Neural progenitor cell (in vitro differentiated cells): Measurements from ENCODE around the gene EED. TPM values are rescaled to one million over a fixed set of nuclear protein-coding genes. Genes with fewer than 3 reads are reported as not detected.
A peak's percentile ranks its signal among the peaks of the same experiment; 100 is the strongest.

Experiments
- DNase-seq: peaks from one replicate; pipeline ENCODE4 v3.0.0-alpha.2; 2016; ENCODE audit warnings: low spot score
- H2AFZ ChIP-seq: fragments of 200-600 bp; sonication (generic); replicated peaks from 2 replicates; pipeline ENCODE4 v1.6.1; 2016; ENCODE audit warnings: antibody characterized with exemption
- H3F3A ChIP-seq: fragments of 200-600 bp; sonication (generic); 2 replicates; pipeline ENCODE4 v1.6.1; 2016; ENCODE audit warnings: antibody characterized with exemption, low read depth
- H3K27ac ChIP-seq: fragments of 200-600 bp; sonication (generic); 2 replicates; pipeline ENCODE4 v1.5.1; 2016; ENCODE audit warnings: mild to moderate bottlenecking
- H3K27me3 ChIP-seq: fragments of 200-600 bp; sonication (generic); 2 replicates; pipeline ENCODE4 v1.6.1; 2016; ENCODE audit warnings: mild to moderate bottlenecking, moderate library complexity
- H3K36me3 ChIP-seq: fragments of 200-600 bp; sonication (generic); 2 replicates; pipeline ENCODE4 v1.5.1; 2016
- H3K4me1 ChIP-seq: fragments of 200-600 bp; sonication (generic); 2 replicates; pipeline ENCODE4 v1.6.1; 2016; ENCODE audit warnings: mixed run types
- H3K4me2 ChIP-seq: fragments of 200-600 bp; sonication (generic); 2 replicates; pipeline ENCODE4 v1.6.1; 2016
- H3K4me3 ChIP-seq: fragments of 200-600 bp; sonication (generic); 2 replicates; pipeline ENCODE4 v1.5.1; 2016
- H3K79me2 ChIP-seq: fragments of 200-600 bp; sonication (generic); 2 replicates; pipeline ENCODE4 v1.6.1; 2016; ENCODE audit warnings: low read depth
- H3K9ac ChIP-seq: fragments of 200-600 bp; sonication (generic); 2 replicates; pipeline ENCODE4 v1.6.1; 2016
- H3K9me3 ChIP-seq: fragments of 200-600 bp; sonication (generic); 2 replicates; pipeline ENCODE4 v1.5.1; 2016; ENCODE audit warnings: low read depth
- H4K20me1 ChIP-seq: fragments of 200-600 bp; sonication (generic); 2 replicates; pipeline ENCODE4 v1.6.1; 2016; ENCODE audit warnings: low read depth
- H3K27ac Mint-ChIP-seq: 3 replicates; pipeline ENCODE4 v1.8.0; 2021; ENCODE audit warnings: mixed read lengths
- H3K27me3 Mint-ChIP-seq: 2 replicates; pipeline ENCODE4 v1.8.0; 2022; ENCODE audit warnings: low read depth, mild to moderate bottlenecking, inconsistent platforms, moderate library complexity, mixed read lengths; ENCODE audit not compliant: insufficient read depth
- H3K36me3 Mint-ChIP-seq: 3 replicates; pipeline ENCODE4 v1.8.0; 2021; ENCODE audit warnings: mixed read lengths
- H3K4me1 Mint-ChIP-seq: 3 replicates; pipeline ENCODE4 v1.8.0; 2021; ENCODE audit warnings: mixed read lengths
- H3K4me3 Mint-ChIP-seq: 3 replicates; pipeline ENCODE4 v1.8.0; 2021; ENCODE audit warnings: mild to moderate bottlenecking, moderate library complexity, mixed read lengths
- H3K9me3 Mint-ChIP-seq: 3 replicates; pipeline ENCODE4 v1.8.0; 2020; ENCODE audit warnings: mixed read lengths
- EZH2 ChIP-seq: fragments of 200-600 bp; sonication (generic); IDR thresholded peaks from 2 replicates; pipeline ENCODE4 v1.6.1; 2017; ENCODE audit warnings: antibody characterized with exemption, mild to moderate bottlenecking, moderate library complexity
- EZH2phosphoT487 ChIP-seq: fragments of 200-600 bp; sonication (generic); IDR thresholded peaks from 2 replicates; pipeline ENCODE4 v1.6.1; 2017; ENCODE audit warnings: antibody characterized with exemption
- total RNA-seq: library from RNA; depleted of rRNA; stranded (reverse); fragments of >200 nt; gene quantifications from 2 replicates; pipeline ENCODE4 v1.2.3, GENCODE V29; 2015; ENCODE audit warnings: low replicate concordance
- TF ChIP-seq, protein P1 (sequence below): fragments of 200-600 bp; sonication (generic); IDR thresholded peaks from 2 replicates; pipeline ENCODE4 v1.5.1; 2017; ENCODE audit warnings: antibody characterized with exemption, mild to moderate bottlenecking

The EED gene
- total RNA-seq, 1 donor from 2014 or later = 64.9 TPM

DNA sequence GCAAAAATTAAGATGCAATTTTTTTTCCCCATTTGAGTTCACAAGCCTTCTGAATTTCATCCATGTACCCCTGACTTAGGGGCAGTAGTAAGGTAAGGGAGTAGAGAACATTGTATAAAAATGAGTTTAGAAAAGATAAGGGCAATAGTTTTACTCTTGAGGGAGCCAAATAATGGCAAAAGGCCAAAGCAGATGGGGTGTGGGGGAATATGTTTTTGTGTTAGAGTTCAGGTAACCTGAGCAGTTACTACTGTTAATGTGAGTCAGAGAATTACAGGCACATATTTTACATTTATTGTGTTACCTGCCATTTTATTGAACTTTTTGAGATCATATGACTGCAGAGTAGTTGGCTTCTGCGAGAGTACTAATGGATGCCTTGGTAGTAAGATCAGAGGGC lies 3.1 kb downstream of the EED start:
- no peak for DNase-seq
- Mint-ChIP-seq H3K4me3 (no peak overlapping the region), H3K27me3 (no peaks in the 10 kb centered on the region), H3K36me3 (peaks cover 6% of the 10 kb centered on the region), H3K27ac (no peak overlapping the region), H3K9me3 (no peaks in the 10 kb centered on the region), H3K4me1 (peaks cover 32% of the 10 kb centered on the region)
- Histone ChIP-seq H3K9me3 (no peaks in the 10 kb centered on the region), H3K79me2 (peaks cover 75% of the 10 kb centered on the region), H3F3A (peaks cover 16% of the 10 kb centered on the region), H4K20me1 (peaks cover 49% of the 10 kb centered on the region), H3K4me2 (peak overlapping the region; percentile 93), H3K36me3 (peaks cover 3% of the 10 kb centered on the region), H3K27me3 (no peaks in the 10 kb centered on the region), H3K9ac (no peak overlapping the region), H3K27ac (no peak overlapping the region), H2AFZ (no peak overlapping the region), H3K4me3 (no peak overlapping the region), H3K4me1 (peaks cover 31% of the 10 kb centered on the region)
- TF ChIP-seq EZH2phosphoT487 (no peak), EZH2 (no peak)
- TF ChIP-seq, protein P1, sequence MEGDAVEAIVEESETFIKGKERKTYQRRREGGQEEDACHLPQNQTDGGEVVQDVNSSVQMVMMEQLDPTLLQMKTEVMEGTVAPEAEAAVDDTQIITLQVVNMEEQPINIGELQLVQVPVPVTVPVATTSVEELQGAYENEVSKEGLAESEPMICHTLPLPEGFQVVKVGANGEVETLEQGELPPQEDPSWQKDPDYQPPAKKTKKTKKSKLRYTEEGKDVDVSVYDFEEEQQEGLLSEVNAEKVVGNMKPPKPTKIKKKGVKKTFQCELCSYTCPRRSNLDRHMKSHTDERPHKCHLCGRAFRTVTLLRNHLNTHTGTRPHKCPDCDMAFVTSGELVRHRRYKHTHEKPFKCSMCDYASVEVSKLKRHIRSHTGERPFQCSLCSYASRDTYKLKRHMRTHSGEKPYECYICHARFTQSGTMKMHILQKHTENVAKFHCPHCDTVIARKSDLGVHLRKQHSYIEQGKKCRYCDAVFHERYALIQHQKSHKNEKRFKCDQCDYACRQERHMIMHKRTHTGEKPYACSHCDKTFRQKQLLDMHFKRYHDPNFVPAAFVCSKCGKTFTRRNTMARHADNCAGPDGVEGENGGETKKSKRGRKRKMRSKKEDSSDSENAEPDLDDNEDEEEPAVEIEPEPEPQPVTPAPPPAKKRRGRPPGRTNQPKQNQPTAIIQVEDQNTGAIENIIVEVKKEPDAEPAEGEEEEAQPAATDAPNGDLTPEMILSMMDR = no peak

DNA sequence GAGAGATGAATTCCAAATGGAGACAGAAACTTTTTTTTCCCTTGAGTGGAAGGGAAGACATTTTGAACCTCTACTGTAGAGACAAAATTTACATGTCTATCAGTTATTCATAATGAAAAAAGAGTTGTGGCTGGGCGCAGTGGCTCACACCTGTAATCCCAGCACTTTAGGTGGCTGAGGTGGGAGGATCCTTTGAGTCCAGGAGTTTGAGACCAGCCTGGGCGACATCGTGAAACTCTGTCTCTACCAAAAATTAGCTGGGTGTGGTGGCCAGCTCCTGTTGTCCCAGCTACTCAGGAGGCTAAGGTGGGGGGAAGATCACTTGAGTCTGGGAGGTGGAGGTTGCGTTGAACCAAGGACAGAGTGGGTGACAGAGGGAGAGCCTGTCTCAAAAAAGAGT lies 4.1 kb downstream of the EED start:
- H3K27me3 ChIP-seq = no peaks in the 10 kb centered on the region
- H4K20me1 ChIP-seq = peaks cover 49% of the 10 kb centered on the region
- H2AFZ ChIP-seq = no peak overlapping the region
- peaks cover 85% of the 10 kb centered on the region for H3K79me2 ChIP-seq
- peak overlapping the region; percentile 43 for H3K27ac Mint-ChIP-seq
- H3K9me3 Mint-ChIP-seq = no peaks in the 10 kb centered on the region
- no peaks in the 10 kb centered on the region for H3K27me3 Mint-ChIP-seq
- H3K27ac ChIP-seq = no peak overlapping the region
- H3F3A ChIP-seq = peaks cover 16% of the 10 kb centered on the region
- TF ChIP-seq EZH2 (no peak), EZH2phosphoT487 (no peak)
- TF ChIP-seq, protein P1 = no peak
- DNase-seq = no peak
- H3K4me1 ChIP-seq = peaks cover 30% of the 10 kb centered on the region
- H3K4me1 Mint-ChIP-seq = peaks cover 32% of the 10 kb centered on the region
- no peaks in the 10 kb centered on the region for H3K9me3 ChIP-seq
- H3K4me2 ChIP-seq = peak overlapping the region; percentile 93
- H3K4me3 Mint-ChIP-seq = no peak overlapping the region
- no peak overlapping the region for H3K4me3 ChIP-seq
- no peak overlapping the region for H3K9ac ChIP-seq
- peaks cover 3% of the 10 kb centered on the region for H3K36me3 ChIP-seq
- peaks cover 6% of the 10 kb centered on the region for H3K36me3 Mint-ChIP-seq

DNA sequence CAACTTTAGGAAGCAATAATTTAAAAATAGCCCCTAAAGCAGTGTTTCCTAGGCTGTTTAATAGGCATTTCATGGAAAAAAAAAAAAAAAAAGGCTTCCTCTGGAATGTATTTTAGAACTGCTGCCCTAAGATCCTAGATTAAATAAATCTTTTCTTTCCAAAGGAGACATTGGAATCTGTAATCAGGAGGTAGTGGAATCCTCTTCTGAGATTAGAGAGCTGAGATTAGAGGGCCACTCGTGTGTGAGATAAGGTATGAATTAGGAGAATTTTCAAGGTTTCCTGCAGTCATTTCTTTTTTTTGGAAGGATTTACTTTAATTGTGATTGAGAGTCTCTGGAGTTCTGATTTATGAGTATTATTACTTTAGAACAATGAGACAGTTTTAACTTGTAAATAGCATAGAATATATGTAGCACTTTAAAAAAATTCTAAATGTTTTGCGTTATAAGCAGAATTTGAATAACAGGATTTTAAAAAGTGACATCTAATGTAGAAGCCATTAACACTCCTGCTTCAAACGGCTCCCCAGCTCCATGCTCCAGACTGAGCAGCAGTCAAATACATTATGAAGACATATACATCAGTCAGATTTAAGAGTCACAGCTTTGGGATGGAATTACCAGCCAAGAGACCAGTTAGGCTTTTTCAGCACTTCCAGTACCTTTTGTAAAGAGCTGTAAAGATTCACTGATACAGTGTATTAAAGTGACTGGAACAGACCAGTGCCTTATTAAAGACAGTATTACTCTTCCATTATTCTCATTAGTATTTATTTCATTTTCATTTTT lies 5.0 kb downstream of the EED start:
- Histone ChIP-seq H3F3A (peaks cover 9% of the 10 kb centered on the region), H3K4me1 (peaks cover 25% of the 10 kb centered on the region), H3K4me2 (no peak overlapping the region), H3K9me3 (no peaks in the 10 kb centered on the region), H3K79me2 (peaks cover 94% of the 10 kb centered on the region), H3K36me3 (peaks cover 3% of the 10 kb centered on the region), H4K20me1 (peaks cover 49% of the 10 kb centered on the region), H3K9ac (no peak overlapping the region), H3K4me3 (no peak overlapping the region), H3K27ac (peak overlapping the region; percentile 16), H2AFZ (no peak overlapping the region), H3K27me3 (no peaks in the 10 kb centered on the region)
- H3K27me3 Mint-ChIP-seq = no peaks in the 10 kb centered on the region
- TF ChIP-seq, protein P1 = no peak
- TF ChIP-seq EZH2 (no peak), EZH2phosphoT487 (no peak)
- no peak overlapping the region for H3K4me3 Mint-ChIP-seq
- DNase-seq = no peak
- no peak overlapping the region for H3K27ac Mint-ChIP-seq
- H3K4me1 Mint-ChIP-seq = peaks cover 32% of the 10 kb centered on the region
- no peaks in the 10 kb centered on the region for H3K9me3 Mint-ChIP-seq
- H3K36me3 Mint-ChIP-seq = peaks cover 6% of the 10 kb centered on the region
